Measurements from ENCODE around the gene LGALS8. TPM values are rescaled to one million over a fixed set of nuclear protein-coding genes. Genes with fewer than 3 reads are reported as not detected.

The LGALS8 gene
- total RNA-seq, 4 donors from 2014 or later = 59.2 to 98.2 (median 78.7) TPM

DNA sequence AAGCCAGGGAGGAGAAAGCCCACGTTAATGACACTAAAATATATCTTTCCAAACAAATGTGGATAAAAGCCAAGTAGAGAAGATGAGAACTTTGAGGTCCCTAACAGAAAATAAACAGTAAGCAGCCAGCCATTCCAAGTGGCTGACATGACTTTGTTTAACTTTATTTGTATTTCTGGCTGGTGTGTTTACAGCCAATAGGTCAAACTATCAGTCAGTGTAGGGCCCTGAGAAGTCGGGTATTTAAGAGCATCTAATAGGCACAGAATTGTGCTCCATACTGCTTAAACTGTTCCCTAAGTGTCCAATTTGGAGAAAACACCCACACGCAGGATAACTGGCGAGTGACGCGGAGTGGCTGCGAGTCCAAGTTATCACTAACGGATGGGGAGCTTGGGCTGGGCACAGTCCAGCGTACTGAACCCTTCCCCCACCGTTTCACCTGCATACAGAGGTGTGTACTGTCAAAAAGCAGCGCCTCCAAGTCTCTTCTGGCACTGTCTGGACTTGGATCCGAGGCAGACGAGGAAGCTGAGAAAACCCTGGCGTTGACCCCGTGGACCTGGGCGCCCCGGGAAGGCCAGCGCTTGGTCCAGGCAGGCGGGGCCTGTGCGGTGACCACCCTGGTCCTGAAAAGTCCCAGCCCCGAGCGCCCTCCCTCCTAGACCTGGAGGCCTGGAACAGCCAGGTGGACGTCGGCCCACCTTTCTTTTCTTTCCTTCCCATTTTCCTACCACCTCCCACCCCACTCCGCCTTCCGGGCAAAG lies 662 bp upstream of the LGALS8 start:
- DNase-seq = peak in 2 of 3 donors; percentile 66 to 75
- no peak for TF ChIP-seq POLR2A (IDR thresholded peaks at IDR 0.05)
- TF ChIP-seq, protein P1, sequence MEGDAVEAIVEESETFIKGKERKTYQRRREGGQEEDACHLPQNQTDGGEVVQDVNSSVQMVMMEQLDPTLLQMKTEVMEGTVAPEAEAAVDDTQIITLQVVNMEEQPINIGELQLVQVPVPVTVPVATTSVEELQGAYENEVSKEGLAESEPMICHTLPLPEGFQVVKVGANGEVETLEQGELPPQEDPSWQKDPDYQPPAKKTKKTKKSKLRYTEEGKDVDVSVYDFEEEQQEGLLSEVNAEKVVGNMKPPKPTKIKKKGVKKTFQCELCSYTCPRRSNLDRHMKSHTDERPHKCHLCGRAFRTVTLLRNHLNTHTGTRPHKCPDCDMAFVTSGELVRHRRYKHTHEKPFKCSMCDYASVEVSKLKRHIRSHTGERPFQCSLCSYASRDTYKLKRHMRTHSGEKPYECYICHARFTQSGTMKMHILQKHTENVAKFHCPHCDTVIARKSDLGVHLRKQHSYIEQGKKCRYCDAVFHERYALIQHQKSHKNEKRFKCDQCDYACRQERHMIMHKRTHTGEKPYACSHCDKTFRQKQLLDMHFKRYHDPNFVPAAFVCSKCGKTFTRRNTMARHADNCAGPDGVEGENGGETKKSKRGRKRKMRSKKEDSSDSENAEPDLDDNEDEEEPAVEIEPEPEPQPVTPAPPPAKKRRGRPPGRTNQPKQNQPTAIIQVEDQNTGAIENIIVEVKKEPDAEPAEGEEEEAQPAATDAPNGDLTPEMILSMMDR (IDR thresholded peaks at IDR 0.05) = no peak
- no peaks in the 10 kb centered on the region for H3K27me3 ChIP-seq

GRCh38 chr1:236524142-236524894 lies 536 bp downstream of the LGALS8 start:
- peak in 2 of 3 donors; percentile 74 to 84 for DNase-seq
- no peaks in the 10 kb centered on the region for H3K27me3 ChIP-seq
- peak overlapping the region; percentile 83 to 92 (median 87) for H3K27ac ChIP-seq
- peak overlapping the region; percentile 66 to 96 (median 74) for H3K4me3 ChIP-seq
- peaks cover 0 to 23% (median 0%) of the 10 kb centered on the region in 3 donors for H3K36me3 ChIP-seq
- TF ChIP-seq, protein P1 (IDR thresholded peaks at IDR 0.05) = no peak
- peak; percentile 34 to 41 for TF ChIP-seq POLR2A (IDR thresholded peaks at IDR 0.05)
- H3K4me1 ChIP-seq = peaks cover 0 to 11% (median 3%) of the 10 kb centered on the region in 4 donors
- H3K9me3 ChIP-seq = no peaks in the 10 kb centered on the region

More for the DNA sequence above, 662 bp upstream of the LGALS8 start:
- H3K27ac ChIP-seq = peak overlapping the region; percentile 83 to 92 (median 87)
- H3K9me3 ChIP-seq = no peaks in the 10 kb centered on the region
- peak overlapping the region; percentile 66 to 96 (median 74) for H3K4me3 ChIP-seq
- peaks cover 0 to 11% (median 3%) of the 10 kb centered on the region in 4 donors for H3K4me1 ChIP-seq
- peaks cover 0 to 23% (median 0%) of the 10 kb centered on the region in 3 donors for H3K36me3 ChIP-seq

GRCh38 chr1:236524895-236525184 lies 1.1 kb downstream of the LGALS8 start:
- Histone ChIP-seq H3K27ac (peak overlapping the region; percentile 83 to 92 (median 87)), H3K27me3 (no peaks in the 10 kb centered on the region), H3K4me3 (peak overlapping the region; percentile 66 to 96 (median 74)), H3K4me1 (peaks cover 0 to 11% (median 3%) of the 10 kb centered on the region in 4 donors), H3K9me3 (no peaks in the 10 kb centered on the region), H3K36me3 (peaks cover 0 to 23% (median 0%) of the 10 kb centered on the region in 3 donors)
- TF ChIP-seq POLR2A (IDR thresholded peaks at IDR 0.05) = no peak
- TF ChIP-seq, protein P1 (IDR thresholded peaks at IDR 0.05) = no peak
- DNase-seq = no peak

- TF ChIP-seq POLR2A (IDR thresholded peaks at IDR 0.05) = no peak
- TF ChIP-seq, protein P1 (IDR thresholded peaks at IDR 0.05) = no peak
- no peak overlapping the region for H3K4me3 ChIP-seq
- H3K27ac ChIP-seq = no peak overlapping the region
- peaks cover 0 to 23% (median 0%) of the 10 kb centered on the region in 3 donors for H3K36me3 ChIP-seq
- no peaks in the 10 kb centered on the region for H3K27me3 ChIP-seq
- H3K4me1 ChIP-seq = peaks cover 0 to 11% (median 3%) of the 10 kb centered on the region in 4 donors
- H3K9me3 ChIP-seq = no peaks in the 10 kb centered on the region
- DNase-seq = no peak
Measured at GRCh38 chr1:236526079-236526478, 2.3 kb downstream of the LGALS8 start.

DNA sequence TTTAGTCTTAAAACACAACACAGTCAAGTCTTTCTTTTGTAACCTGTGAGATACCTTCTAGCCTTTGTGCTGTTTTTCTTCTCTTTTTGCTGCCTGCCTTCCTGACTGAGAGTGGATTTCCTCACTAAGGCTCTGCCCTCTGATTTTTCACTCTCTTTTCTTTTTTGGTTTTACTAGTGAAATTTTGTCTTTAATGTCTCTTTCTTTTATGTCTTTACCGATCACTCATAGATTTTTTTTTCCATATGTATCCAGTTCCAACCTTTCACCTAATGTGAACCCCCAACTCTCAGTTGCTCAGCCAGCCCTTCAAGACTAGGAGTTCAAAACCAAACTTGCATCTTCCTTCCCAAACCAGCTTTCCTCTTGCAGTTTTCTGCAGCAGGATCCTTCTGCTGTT lies 6.5 kb downstream of the LGALS8 start:
- Histone ChIP-seq H3K4me3 (no peak overlapping the region), H3K36me3 (peaks cover 0 to 36% (median 0%) of the 10 kb centered on the region in 3 donors), H3K27me3 (no peaks in the 10 kb centered on the region), H3K9me3 (no peaks in the 10 kb centered on the region), H3K27ac (no peak overlapping the region), H3K4me1 (peaks cover 0 to 8% (median 2%) of the 10 kb centered on the region in 4 donors)
- DNase-seq = no peak
- TF ChIP-seq, protein P1 (IDR thresholded peaks at IDR 0.05) = no peak
- no peak for TF ChIP-seq POLR2A (IDR thresholded peaks at IDR 0.05)
